GM21717 (cell line): ENCODE data around the gene PTPRG.

Experiments used
- ATAC-seq: cut with Tn5 transposase; IDR thresholded peaks from one replicate; pipeline ENCODE4 v1.9.1; 2021; ENCODE audit warnings: mild to moderate bottlenecking, moderate library complexity; ENCODE audit not compliant: unreplicated experiment

The PTPRG gene

GRCh38 chr3:61847784-61848462 is 286.6 kb downstream of the PTPRG start:
- ATAC-seq, result no peak

GRCh38 chr3:61848885-61849284 is 287.5 kb downstream of the PTPRG start:
- ATAC-seq, result no peak

GRCh38 chr3:61853912-61854311 is 292.5 kb downstream of the PTPRG start:
- ATAC-seq, result no peak

GRCh38 chr3:61855211-61855610 is 293.8 kb downstream of the PTPRG start:
- no peak for ATAC-seq

- no peak for ATAC-seq
These were observed 295.9 kb downstream of the PTPRG start for GRCh38 chr3:61857297-61857696.

- ATAC-seq, result no peak
These were observed 296.7 kb downstream of the PTPRG start for GRCh38 chr3:61858054-61858453.

- no peak for ATAC-seq
These were observed 300.0 kb downstream of the PTPRG start for GRCh38 chr3:61861410-61861809.

GRCh38 chr3:61862614-61863289 is 301.4 kb downstream of the PTPRG start:
- ATAC-seq, result no peak

- ATAC-seq, result no peak
These were observed 302.2 kb downstream of the PTPRG start for GRCh38 chr3:61863579-61863978.

GRCh38 chr3:61864886-61865285 is 303.5 kb downstream of the PTPRG start:
- no peak for ATAC-seq

GRCh38 chr3:61865466-61866152 is 304.2 kb downstream of the PTPRG start:
- ATAC-seq, result no peak

GRCh38 chr3:61866153-61866542 is 304.8 kb downstream of the PTPRG start:
- ATAC-seq, result no peak

- no peak for ATAC-seq
These were observed 305.6 kb downstream of the PTPRG start for GRCh38 chr3:61866961-61867461.

- ATAC-seq, result no peak
These were observed 307.1 kb downstream of the PTPRG start for GRCh38 chr3:61868499-61868898.

GRCh38 chr3:61869371-61869770 is 308.0 kb downstream of the PTPRG start:
- no peak for ATAC-seq

GRCh38 chr3:61871644-61872043 is 310.3 kb downstream of the PTPRG start:
- no peak for ATAC-seq

GRCh38 chr3:61872077-61872706 is 310.8 kb downstream of the PTPRG start:
- ATAC-seq, result no peak

GRCh38 chr3:61875046-61875844 is 313.9 kb downstream of the PTPRG start:
- ATAC-seq, result no peak

GRCh38 chr3:61875976-61876671 is 314.8 kb downstream of the PTPRG start:
- ATAC-seq, result no peak

- ATAC-seq, result no peak
These were observed 315.4 kb downstream of the PTPRG start for GRCh38 chr3:61876797-61877196.
